Measurements from ENCODE around the gene CADPS.

The CADPS gene

DNA sequence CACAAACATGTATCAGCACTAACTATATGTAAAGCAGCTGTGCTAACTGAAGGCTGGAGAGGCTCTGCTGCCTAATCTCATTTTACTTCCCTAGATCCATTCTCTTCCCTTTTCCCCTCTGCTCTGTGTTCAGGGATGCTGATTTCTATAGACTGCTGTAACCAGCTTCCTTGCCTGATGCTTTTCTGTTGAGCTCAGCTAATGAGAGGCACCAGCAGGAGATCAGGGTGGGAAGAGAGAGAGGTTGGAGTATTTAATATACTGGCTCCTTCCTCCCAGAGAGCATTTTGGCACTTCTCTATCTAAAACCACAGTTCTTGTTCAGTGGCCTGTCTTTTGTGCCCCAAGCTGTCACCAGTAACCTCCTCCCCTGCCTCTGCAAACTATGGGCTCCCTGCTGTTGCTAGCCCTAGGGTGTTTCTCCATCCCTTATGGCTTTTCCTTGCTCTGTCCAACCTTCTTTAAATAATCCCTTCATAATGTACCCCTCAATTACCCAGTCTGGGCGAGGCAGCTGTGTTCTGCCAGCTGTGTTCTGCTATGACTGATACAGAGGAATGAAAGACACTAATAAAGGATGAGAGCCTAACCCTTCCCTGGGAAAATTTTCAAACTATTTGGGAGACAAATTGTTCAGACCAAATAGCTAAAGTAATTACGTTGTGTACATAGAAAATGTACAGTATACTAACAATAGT, 69.5 kb downstream of the CADPS start:
- DNase-seq = no peak

DNA sequence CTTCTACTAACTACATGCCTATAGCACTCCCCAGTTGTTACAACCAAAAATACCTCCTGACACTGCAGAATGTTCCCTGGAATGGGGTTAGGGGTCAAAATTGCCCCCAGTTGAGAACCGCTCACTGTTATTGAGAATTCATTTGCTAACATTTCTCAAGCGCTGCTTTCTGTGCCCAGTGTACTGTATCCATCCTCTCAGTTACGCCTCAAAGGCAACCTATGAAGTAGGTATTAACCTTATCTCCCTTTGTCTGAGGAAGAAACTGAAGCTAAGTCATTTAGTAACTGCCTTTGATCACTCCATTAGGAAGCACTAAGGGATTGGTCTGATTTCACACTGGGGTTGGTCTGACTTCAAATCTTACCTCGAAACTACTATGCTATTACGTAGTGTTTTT, 70.1 kb downstream of the CADPS start:
- no peak for DNase-seq

DNA sequence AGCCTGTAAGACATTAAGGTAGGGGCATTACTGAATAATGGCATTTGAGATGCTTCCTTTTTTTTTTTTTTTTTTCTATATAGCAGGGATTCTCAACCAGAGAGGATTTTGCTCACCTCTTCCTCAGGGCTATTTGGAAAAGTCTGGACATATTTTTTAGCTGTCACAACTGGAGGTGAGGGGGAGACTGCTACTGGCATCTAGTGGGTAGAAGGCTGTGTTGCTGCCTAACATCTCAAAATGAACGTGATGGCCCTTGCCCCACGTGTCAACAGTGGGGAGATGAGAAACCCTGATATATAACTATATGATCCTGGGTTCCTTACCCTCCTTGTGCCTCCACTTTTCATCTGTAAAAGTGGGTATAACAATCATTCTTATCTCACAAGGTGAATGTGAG, 71.9 kb downstream of the CADPS start:
- DNase-seq = no peak

DNA sequence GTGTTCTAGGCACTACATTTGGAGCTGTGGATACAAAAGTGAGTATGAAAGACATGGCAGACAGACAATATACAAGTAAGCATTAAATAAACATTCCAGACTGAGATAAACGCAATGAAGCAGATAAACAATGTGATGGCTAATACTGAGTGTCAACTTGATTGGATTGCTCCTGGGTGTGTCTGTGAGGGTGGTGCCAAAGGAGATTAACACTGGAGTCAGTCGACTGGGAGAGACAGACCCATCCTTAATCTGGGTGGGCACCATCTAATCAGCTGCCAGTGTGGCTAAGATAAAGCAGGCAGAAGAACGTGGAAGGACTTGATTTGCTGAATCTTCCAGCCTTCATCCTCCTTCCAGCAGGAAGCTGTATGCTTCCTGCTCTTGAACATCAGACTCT, 77.2 kb downstream of the CADPS start:
- DNase-seq = no peak

DNA sequence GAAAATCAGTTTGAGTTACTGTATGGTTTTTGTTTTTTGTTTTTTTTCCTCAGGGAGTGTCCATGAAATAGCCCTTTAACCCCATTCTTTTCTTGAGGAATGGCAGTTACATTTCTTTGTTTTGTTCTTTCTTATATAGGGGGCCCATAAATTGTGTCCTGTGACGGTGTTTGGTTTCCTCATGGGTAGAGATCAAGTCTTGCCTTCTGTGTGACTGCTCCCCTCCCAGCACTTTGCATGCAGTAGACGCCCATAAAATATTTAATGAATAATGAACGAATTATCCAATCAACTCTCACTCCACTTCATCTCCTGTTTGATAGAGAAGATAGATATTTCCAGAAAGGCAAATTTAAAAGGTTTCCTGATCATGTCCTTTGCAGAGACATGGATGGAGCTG, 78.1 kb downstream of the CADPS start:
- DNase-seq = no peak

DNA sequence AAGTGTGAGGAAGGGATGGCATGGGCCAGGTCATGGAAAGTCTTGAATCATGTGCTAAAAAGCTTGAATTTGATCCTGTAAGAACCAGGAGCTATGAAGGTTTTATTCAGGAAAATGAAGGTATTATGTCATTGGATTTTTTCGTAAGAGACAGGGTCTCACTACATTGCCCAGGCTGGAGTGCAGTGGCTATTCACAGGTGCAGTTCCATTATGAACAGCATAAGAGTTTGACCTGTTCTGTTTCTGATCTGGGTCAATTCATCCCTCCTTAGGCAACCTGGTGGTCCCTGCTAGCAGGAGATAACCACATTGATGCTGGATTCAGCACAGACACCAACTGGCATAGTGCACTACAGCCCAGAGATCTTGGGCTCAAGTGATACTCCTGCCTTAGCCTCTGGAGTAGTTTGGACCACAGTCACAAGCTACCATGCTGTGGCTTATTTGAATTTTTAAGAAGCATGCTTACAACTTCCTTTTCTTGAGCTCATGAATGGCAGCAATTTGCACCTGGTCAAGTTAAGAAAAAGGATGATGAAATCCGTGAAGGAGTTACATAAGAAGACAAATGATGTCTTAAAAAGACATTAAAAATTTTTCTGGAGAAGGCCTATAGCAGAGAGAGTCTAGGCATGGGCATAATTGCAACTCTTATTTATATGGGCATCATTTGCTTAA, 79.1 kb downstream of the CADPS start:
- DNase-seq = no peak

DNA sequence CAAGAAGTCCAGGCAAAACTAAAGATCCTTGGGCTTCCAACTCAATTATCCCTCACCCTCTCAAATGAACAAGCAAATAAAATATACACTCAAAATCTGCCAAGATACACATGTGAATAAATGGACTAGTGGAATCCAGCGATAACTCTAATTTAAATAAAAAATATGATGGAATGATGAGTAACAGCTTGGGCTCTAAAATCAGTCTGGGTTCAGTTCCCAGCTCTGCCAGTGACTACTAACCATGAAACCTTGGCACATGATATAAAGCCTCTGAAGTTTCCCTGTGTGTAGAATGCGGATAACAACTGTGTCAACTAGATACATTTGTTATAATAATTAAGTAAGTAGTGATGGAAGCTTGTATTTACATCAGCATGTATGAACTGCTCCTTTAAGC, 81.3 kb downstream of the CADPS start:
- DNase-seq = no peak

DNA sequence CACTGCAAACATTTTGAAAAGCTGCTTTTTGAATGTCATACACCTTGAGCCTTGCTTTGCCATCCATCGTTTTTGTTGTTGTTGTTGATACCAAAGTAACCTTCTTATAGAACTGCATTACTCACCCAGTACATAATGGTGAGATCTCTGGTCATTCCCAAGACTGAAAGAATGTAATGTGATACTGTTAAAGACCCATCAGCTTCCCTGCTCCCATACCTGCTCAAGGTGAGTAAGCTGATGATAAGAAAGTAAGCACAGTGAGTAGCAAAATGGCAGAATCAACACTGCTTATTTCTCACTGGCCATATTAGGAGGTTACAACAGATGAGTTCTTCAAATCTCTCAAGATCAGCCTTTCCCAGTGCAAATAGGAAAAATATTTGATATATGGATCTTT, 89.8 kb downstream of the CADPS start:
- no peak for DNase-seq

DNA sequence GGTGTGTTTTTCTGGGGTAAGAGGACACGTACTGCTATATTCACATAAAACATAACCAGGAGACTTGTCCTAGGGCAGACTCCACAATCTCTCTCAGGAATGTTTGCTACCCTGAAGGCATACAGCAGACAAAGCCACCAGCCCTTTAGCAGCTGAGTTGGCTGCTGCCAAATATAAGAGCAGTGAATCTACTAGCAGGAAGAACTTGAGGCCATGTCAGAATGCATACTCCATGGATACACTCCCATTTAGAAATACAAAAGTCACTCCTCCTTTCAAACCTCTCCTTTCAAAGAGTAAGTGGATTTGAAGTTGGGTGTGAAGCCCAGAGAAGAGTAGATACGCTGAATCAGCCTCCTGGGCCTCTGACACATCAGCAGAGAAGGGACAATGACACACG, 94.1 kb downstream of the CADPS start:
- DNase-seq = no peak

DNA sequence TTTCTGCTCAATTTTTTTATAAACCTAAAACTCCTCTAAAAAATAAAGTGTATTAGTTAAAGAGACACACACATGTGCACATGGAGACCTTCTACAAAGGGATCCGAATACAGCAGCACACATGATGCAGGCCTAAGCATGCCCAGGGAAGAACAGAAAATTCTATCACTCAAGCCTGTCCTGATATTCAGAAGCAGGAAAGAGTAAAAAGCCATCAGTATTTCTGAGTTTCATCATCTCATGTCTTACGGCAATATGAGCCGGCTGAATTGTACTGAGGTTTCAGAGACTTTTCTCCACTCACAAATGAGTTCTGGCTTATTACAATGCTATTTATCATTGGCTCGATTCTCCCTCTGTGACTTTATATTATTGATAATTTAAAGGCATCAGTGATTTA, 97.5 kb downstream of the CADPS start:
- DNase-seq = no peak

DNA sequence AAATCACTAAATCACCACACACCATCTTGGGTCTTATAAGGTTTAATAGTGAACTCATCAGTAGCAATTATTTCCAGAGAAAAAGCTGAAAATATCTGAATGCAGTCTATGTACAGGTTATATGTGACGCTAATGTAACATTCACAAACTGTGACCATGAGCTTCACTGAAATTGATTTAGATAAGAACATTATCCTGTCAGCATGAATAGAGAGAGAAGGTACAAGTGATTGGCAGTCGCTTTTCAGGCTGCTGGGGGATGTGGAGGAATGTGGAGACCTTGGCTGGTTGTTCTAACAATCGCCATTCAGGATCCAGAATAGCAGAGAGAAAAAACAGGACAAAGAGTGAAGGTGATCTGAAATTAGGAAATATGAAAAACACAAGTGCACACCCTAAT, 98.1 kb downstream of the CADPS start:
- no peak for DNase-seq

DNA sequence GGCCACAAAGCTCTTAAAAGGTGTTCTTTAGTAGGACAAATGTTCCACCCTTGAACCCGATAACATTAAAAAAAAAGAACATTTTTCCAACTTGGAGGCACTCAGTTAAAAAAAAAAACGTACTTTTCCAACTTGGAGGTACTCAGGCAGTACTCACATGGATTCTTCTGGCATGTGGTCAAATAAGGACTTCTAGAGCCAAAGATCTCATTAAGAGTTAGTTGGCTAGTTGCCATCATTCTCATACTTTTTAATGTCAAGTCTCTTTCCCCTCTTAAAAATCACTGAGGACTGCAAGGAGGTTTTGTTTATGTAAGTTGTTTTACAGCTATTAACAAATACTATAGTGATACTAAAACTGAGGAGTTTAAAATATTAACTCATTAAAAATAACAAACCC, 101.0 kb downstream of the CADPS start:
- no peak for DNase-seq

DNA sequence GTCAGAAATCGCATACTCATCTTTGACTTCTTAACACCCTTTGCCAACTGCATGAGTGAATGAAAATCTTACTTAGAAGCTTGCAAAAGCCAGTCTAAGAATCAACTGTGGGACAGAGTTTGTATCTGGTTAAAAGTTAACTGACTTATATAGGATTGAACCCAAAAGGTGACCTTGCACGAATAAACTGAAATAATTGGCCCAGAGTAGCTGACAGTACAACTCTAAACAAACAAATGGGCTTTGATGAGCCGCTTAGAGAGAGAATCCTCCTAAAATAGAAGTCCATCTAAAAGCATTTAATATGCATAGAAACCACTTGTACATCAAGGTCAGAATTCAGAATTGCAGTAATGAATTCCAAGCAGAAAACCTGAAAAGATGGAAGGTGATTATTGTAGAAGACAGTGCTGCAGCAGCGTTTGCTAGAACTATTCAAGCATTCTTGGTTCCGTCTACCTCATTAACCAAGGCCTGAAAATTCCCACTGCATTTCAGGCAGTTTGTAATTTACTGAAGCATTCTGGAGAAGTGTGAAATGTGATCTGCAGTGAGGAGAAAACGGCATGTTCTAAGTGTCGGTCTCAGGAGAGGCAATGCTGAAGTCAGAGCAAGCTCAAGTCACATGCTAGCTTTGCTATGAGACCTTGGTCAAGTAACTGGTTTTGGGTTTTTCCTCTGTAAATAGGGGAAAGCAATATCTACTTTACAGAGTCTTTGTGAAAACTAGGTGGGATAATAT, 103.7 kb downstream of the CADPS start:
- no peak for DNase-seq

DNA sequence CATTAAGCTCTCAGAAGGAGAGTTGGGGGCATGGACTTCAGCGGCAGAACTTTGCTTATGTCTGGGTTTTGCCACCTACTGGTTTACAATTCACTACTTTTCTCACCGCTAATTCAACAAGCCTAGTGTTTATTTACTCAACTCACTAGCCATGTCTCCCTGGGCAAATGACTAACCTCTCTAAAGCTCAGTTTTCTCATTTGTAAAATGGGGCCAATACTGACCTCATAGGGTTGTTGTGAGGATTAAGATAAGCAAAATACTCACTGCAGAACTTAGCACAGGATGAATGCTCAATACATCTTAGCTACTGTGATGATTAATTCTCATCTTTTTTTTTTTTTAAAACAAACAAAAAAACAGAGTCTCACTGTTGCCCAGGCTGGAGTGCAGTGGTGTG, 106.3 kb downstream of the CADPS start:
- DNase-seq = no peak

DNA sequence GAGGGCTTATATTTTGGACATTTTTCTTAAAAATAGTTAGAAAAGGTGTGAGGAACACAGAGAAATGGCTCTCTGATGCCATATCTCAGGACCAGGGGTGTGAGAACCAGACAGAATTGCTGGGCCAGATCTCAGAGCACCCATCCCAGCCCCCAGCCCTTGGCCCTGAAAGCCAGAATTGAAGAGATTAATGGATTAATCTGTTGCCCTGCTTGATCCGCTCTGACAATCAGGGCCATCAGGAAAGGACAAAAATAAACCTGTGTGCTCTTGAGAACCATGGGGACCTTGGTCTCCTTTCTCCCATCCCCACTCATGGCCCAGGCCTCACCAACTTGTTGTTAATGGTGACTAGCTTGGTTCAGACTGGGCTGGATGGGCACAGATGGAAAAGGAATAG, 113.5 kb downstream of the CADPS start:
- no peak for DNase-seq

DNA sequence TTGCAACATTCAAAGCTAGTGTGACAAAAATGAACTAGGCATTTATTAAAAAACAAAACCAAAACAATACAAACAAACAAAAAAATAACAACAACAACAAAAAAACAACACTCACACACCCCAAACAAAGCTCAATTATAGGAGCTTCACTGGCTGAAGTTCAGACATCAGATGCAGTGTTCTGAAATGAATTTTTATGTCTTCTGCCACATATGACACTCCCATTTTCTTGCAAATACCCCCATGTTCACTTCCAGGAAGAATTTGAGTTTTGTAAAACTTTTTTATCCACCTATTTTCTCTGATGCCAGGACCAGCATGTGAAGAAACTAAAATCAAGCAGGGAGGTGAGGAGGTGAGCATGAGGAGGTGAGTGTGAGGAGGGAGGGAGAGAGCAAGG, 113.9 kb downstream of the CADPS start:
- no peak for DNase-seq

DNA sequence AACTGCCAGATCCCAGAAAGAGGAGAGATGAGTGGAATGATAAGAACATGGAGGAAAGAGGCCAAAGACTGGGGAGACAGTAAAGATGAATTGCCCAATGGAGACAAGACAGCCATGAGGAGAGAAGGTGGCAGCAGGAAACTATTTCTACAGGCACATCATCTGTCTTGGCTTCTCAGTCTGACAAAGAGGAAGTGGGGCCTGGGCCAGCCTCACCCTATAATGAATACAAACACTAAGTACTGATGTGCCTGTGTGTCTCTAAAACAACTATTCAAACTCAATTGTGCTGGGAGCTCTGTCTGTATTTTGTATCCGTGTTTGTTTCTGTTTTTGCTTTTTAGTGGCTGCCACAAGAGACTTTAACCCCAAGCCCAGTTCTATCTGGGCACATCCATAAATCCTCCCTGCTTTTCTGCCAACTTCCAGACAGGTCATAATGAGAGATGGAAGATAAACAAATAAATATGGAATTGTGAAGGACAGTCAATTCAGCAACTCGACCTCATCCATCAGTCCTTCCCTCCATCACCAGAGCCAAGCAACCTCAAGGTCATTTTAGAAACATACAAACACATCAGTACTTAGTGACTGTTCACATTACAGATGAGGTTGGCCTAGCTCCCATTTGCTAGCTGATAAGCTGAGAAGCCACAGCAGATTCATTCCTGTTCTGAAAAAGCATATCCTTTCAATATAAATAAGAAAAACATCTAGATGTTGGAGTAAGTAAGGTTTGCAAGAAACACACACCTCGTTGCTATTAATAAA, 116.7 kb downstream of the CADPS start:
- no peak for DNase-seq

DNA sequence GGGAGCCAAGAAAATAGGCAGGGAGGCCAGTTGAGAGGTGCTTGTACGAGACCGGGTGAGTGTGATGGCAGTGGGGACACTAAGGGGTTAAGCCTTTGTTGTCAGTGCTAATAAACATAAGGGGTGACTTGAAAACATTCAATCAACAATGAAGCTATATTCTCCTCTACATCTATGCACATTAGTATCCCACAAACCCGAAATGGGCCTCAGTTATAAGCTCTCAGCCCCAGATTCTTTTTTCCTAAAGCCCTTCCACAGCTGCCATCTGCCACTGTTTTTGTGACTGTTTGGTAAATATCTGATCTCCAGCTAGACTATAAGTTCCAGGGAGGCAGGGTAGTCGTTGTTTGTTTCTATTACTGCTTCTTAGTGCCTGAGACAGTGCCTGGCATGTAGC, 118.2 kb downstream of the CADPS start:
- DNase-seq = no peak

DNA sequence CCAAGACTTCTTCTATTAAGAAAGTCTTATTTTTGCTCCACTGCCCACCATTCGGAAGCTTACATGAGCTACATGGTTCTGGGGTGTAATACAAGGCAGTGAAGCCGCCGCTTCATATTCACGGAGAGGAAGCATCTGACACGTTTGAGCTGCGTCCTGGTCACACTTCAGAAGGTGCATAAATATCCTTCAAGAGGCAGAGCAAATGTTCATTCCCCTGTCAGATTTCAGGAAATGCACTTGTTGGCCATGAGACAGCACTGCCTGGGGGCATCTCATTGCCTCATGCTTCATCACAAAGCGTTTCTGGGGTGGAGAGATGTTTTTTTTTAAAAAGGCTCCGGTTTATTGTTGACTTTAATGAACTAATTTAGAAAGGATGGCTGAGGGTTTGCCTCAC, 119.9 kb downstream of the CADPS start:
- peak; percentile 63 for DNase-seq

DNA sequence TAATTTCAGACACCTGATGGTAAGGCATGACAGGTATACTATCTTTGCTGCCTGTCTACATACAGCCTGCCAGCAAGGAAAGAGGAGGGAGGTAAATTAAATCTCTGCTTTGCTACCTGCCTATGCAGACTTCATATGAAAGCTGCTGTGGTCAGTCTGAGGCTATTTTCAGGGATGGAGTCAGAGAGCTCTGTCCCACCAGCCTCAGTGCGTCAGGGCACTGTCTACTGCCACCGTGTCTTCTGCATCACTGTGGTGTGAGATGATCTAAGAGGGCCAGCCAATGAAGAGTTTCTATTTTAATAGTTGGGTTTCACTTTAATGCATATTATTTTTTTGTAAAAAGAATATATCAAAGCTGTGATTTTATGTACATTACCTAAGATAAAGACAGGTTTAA, 125.6 kb downstream of the CADPS start:
- no peak for DNase-seq

DNA sequence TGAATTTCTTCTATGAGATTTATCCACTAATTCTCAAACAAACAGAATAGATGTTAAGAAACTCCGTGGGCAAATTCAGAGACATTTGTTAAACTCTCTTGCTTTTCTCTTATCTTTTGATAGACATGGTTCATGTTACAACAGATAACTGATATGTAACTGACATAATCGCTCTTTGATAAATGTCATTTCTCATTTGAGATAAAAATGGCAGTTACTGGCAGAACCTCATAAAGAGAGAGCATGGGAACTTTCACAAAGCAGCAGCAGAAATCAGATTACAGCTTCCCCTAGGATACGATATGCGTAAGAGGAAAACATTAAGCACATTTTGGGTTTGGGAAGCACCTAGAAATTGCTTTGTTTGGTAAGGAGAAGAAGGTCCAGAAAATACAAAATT, 126.1 kb downstream of the CADPS start:
- DNase-seq = no peak

DNA sequence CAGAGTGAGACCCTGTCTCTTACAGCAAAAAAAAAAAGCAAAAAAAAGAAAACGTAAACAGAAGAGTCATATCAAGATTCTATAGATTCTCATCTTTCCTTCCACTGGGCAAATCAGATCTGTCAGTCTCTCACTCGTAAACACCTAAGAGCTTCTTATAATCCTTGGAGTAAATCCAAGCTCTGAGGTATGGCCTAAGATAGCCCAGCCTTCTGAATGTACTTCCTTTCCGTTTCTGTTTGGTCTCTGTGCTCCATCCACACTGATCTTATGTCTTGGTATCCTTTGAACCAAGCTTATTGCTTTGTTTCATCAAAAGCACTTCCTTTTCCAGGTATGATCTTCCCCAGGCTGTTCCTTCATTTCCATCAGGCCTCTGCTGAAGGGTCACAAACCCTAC, 137.8 kb downstream of the CADPS start:
- no peak for DNase-seq

DNA sequence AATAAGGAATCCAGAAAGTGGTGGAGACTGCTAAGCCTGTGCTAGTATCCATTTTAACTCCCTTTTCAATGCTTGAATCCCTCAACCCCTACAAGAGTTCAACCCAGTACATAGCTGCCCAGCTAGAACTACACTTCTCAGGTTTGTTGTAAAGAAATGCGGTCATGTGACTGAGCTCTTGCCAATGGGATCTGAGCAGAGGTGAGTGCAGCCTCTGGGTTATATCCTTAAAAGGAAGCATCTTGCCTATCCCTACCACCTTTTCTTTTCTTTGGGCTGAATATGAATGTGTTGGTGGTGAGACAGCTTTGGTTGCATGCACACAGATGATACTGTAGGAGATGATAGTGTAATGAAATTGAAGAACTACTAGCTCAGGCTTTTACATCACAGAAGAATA, 139.7 kb downstream of the CADPS start:
- DNase-seq = no peak
